IMR-90 (cell line): ENCODE measurements around the gene CHN2. TPM values are rescaled to one million over a fixed set of nuclear protein-coding genes. Genes with fewer than 3 reads are reported as not detected.

Experiments used
- ATAC-seq: fragments of 200-7000 bp; cut with Tn5 transposase; 2 replicates; pipeline ENCODE4 v1.9.1; 2020; ENCODE audit warnings: low read depth, mild to moderate bottlenecking, moderate library complexity
- BruUV-seq: library from RNA; stranded (reverse); fragments of 400-500 nt; replicated peaks from 2 replicates; lab custom pipeline; 2021; lab: Mats Ljungman, UMichigan
- CTCF ChIA-PET: fragments of 300-600 bp; formaldehyde crosslinking; extraction: SDS; loops from one replicate; lab custom pipeline; 2021; ENCODE audit warnings: antibody characterized with exemption; lab: Yijun Ruan, JAX
- POLR2A ChIA-PET: fragments of 300-600 bp; sonication (Branson Sonifier 250); formaldehyde crosslinking; loops from one replicate; lab custom pipeline; 2022; ENCODE audit warnings: antibody characterized with exemption; ENCODE audit not compliant: unreplicated experiment; lab: Charles Lee
- DNase-seq: peaks from one replicate; pipeline ENCODE4 v3.0.0; 2013
- H2AFZ ChIP-seq: replicated peaks from 2 replicates; pipeline ENCODE3; 2013; ENCODE audit warnings: low read length, mild to moderate bottlenecking; ENCODE audit not compliant: poor library complexity
- H2AK5ac ChIP-seq: 2 replicates; pipeline ENCODE4 v1.6.1; 2013; ENCODE audit warnings: low read depth, low read length, inconsistent platforms
- H2AK9ac ChIP-seq: replicated peaks from 2 replicates; pipeline ENCODE3; 2013; ENCODE audit warnings: mild to moderate bottlenecking, low read depth, low read length, moderate library complexity; ENCODE audit not compliant: poor library complexity
- H2BK120ac ChIP-seq: 2 replicates; pipeline ENCODE4 v1.6.1; 2013; ENCODE audit warnings: low read depth, low read length, inconsistent platforms
- H2BK15ac ChIP-seq: 3 replicates; pipeline ENCODE4 v1.6.1; 2013; ENCODE audit warnings: low read depth, low read length, inconsistent platforms
- H2BK20ac ChIP-seq: 2 replicates; pipeline ENCODE4 v1.6.1; 2013; ENCODE audit warnings: low read depth, mild to moderate bottlenecking, inconsistent platforms, low read length, moderate library complexity
- H2BK5ac ChIP-seq: 2 replicates; pipeline ENCODE4 v1.6.1; 2013; ENCODE audit warnings: mild to moderate bottlenecking, low read depth, low read length, inconsistent platforms; ENCODE audit not compliant: poor library complexity, severe bottlenecking
- H3K14ac ChIP-seq: replicated peaks from 2 replicates; pipeline ENCODE4 v1.6.1; 2013; ENCODE audit warnings: low read depth, low read length, inconsistent platforms
- H3K18ac ChIP-seq: 2 replicates; pipeline ENCODE4 v1.6.1; 2013; ENCODE audit warnings: low read depth, low read length, control low read depth
- H3K23ac ChIP-seq: 2 replicates; pipeline ENCODE4 v1.6.1; 2013; ENCODE audit warnings: low read depth, low read length, inconsistent platforms
- H3K27ac ChIP-seq: 2 replicates; pipeline ENCODE4 v1.5.1; 2013; ENCODE audit warnings: mild to moderate bottlenecking, control low read depth, low read length; ENCODE audit not compliant: insufficient read depth
- H3K27me3 ChIP-seq: 2 replicates; pipeline ENCODE4 v1.6.1; 2013; ENCODE audit warnings: low read length; ENCODE audit not compliant: control insufficient read depth, insufficient read depth
- H3K36me3 ChIP-seq: 2 replicates; pipeline ENCODE4 v1.6.1; 2013; ENCODE audit warnings: low read length, mixed read lengths; ENCODE audit not compliant: control insufficient read depth, insufficient read depth
- H3K4ac ChIP-seq: 2 replicates; pipeline ENCODE4 v1.6.1; 2013; ENCODE audit warnings: low read depth, low read length, inconsistent platforms
- H3K4me1 ChIP-seq: 2 replicates; pipeline ENCODE4 v1.6.1; 2013; ENCODE audit warnings: low read length, mixed read lengths; ENCODE audit not compliant: control insufficient read depth, insufficient read depth
- H3K4me2 ChIP-seq: 2 replicates; pipeline ENCODE4 v1.6.1; 2013; ENCODE audit warnings: low read depth, mild to moderate bottlenecking, control low read depth, low read length, moderate library complexity
- H3K4me3 ChIP-seq: 2 replicates; pipeline ENCODE4 v1.5.1; 2013; ENCODE audit warnings: low read depth, mild to moderate bottlenecking, control low read depth, low read length, moderate library complexity; ENCODE audit not compliant: insufficient read depth
- H3K56ac ChIP-seq: 2 replicates; pipeline ENCODE4 v1.6.1; 2013; ENCODE audit warnings: low read length, inconsistent platforms; ENCODE audit not compliant: insufficient read depth; ENCODE audit errors: extremely low read depth
- H3K79me1 ChIP-seq, 2 experiments: 2 replicates each; pipeline ENCODE4 v1.6.1; 2013; ENCODE audit warnings: low read length in 2 of 2, inconsistent platforms in 1 of 2, low read depth in 1 of 2
- H3K9ac ChIP-seq: 2 replicates; pipeline ENCODE4 v1.6.1; 2013; ENCODE audit warnings: low read depth, low read length, control low read depth
- H3K9me1 ChIP-seq: 2 replicates; pipeline ENCODE4 v1.6.1; 2013; ENCODE audit warnings: low read length, inconsistent platforms; ENCODE audit not compliant: insufficient read depth
- H3K9me3 ChIP-seq: 2 replicates; pipeline ENCODE4 v1.6.1; 2013; ENCODE audit warnings: low read length; ENCODE audit not compliant: control insufficient read depth, insufficient read depth
- H4K20me1 ChIP-seq: 2 replicates; pipeline ENCODE4 v1.6.1; 2013; ENCODE audit warnings: low read length, inconsistent platforms; ENCODE audit not compliant: insufficient read depth
- H4K5ac ChIP-seq: 2 replicates; pipeline ENCODE4 v1.6.1; 2013; ENCODE audit warnings: mild to moderate bottlenecking, low read depth, low read length, control low read depth
- H4K8ac ChIP-seq, 2 experiments: 2 replicates each; pipeline ENCODE4 v1.6.1; 2013; ENCODE audit warnings: low read depth in 2 of 2, low read length in 2 of 2, control low read depth in 1 of 2, inconsistent platforms in 1 of 2
- H4K91ac ChIP-seq: 2 replicates; pipeline ENCODE4 v1.6.1; 2013; ENCODE audit warnings: low read depth, low read length, inconsistent platforms; ENCODE audit not compliant: insufficient read depth
- BHLHE40 ChIP-seq: fragments of 150-350 bp; IDR thresholded peaks from 2 replicates; pipeline ENCODE4 v1.6.1; 2016; ENCODE audit warnings: mild to moderate bottlenecking, low read depth, low read length
- RCOR1 ChIP-seq: IDR thresholded peaks from 2 replicates; pipeline ENCODE4 v1.6.1; 2012; ENCODE audit warnings: mild to moderate bottlenecking, low read length, improper control_type of control experiment; ENCODE audit not compliant: insufficient replicate concordance
- SMC3 ChIP-seq: fragments of 150-350 bp; IDR thresholded peaks from 2 replicates; pipeline ENCODE4 v1.6.1; 2016; ENCODE audit warnings: low read depth, mild to moderate bottlenecking, antibody characterized with exemption, low read length, moderate library complexity
- WGBS, 2 experiments: methylation state at CpG; one replicate each; pipeline versions ENCODE4 v1.1.5 to v1.1.7; 2013; ENCODE audit warnings: missing lambda C conversion rate in 2 of 2; ENCODE audit not compliant: insufficient read length in 1 of 2; ENCODE audit errors: extremely low coverage in 2 of 2; 5-methylcytosine and 5-hydroxymethylcytosine counted together
- dilution Hi-C: fragments of 300-500 bp; cut with HindIII; formaldehyde crosslinking; loops from one replicate; pipeline ENCODE4 v1.14.3; 2018; ENCODE audit warnings: low sequenced_read_pairs; ENCODE audit not compliant: unreplicated experiment
- in situ Hi-C: fragments of 300-500 bp; cut with MboI; formaldehyde crosslinking; loops from 3 replicates; pipeline ENCODE4 v1.14.3; 2019; ENCODE audit warnings: low sequenced_read_pairs, inconsistent platforms, mixed read lengths
- intact Hi-C: fragments of 100-400 bp; cut with micrococcal nuclease; formaldehyde crosslinking; loops from 2 replicates; pipeline ENCODE4 v1.10.0; 2022
- polyA plus RNA-seq, 3 experiments: library from polyadenylated mRNA; depleted of rRNA; stranded (reverse); fragments of >200 nt; gene quantifications; 2 replicates each; pipeline ENCODE4 v1.2.3, GENCODE V29; 2012; ENCODE audit warnings: low replicate concordance in 1 of 3
- total RNA-seq: library from RNA; depleted of rRNA; stranded (reverse); fragments of >200 nt; gene quantifications from 2 replicates; pipeline ENCODE4 v1.2.3, GENCODE V29; 2012

Gene CHN2
- total and polyA plus RNA-seq, 2 of the 4 experiments (the other 2 are of a cell fraction), result not detected

DNA sequence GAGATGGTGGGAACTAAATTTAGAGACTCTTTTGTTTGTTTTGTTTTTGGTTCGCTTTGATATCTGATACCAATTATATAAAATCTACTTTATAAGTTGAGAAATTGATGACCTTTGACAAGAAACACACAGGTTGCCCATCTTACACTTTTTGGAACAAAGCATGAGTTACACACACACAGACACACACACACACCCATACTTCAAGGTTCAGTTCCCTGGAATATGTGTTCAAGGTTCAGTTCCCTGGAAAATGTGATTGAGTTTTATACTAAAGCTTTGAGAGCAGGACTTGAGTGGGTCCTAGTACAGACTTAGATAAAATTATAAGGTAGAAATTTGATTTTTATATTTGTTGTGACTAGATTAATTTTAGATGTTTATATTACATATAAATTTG, 234.8 kb downstream of the CHN2 start:
- dilution Hi-C loops (no loop called here), intact Hi-C loops (no loop called here), in situ Hi-C loops (no loop called here)
- DNase-seq (no peak), ATAC-seq (no peak)
- Histone ChIP-seq H4K8ac (no peak overlapping the region), H3K14ac (no peak overlapping the region), H3K27ac (no peak overlapping the region), H3K4ac (no peak overlapping the region), H3K4me3 (no peak overlapping the region), H3K9me1 (no peaks in the 10 kb centered on the region), H2BK15ac (no peak overlapping the region), H2AFZ (no peak overlapping the region), H2AK5ac (no peak overlapping the region), H2AK9ac (no peak overlapping the region), H2BK20ac (no peak overlapping the region), H3K18ac (no peak overlapping the region), H4K20me1 (no peaks in the 10 kb centered on the region), H3K9me3 (no peaks in the 10 kb centered on the region), H4K91ac (no peak overlapping the region), H2BK5ac (no peak overlapping the region), H3K56ac (no peak overlapping the region), H2BK120ac (no peak overlapping the region), H3K36me3 (no peaks in the 10 kb centered on the region), H3K79me1 (no peaks in the 10 kb centered on the region), H4K5ac (no peak overlapping the region), H3K9ac (no peak overlapping the region), H3K23ac (no peak overlapping the region), H3K4me1 (no peaks in the 10 kb centered on the region), H3K27me3 (no peaks in the 10 kb centered on the region), H3K4me2 (no peak overlapping the region)
- WGBS, 2 experiments, result no CpG with 5 or more reads among the region's 1 CpG
- ChIA-PET POLR2A (no interaction called here), CTCF (no interaction called here)
- TF ChIP-seq SMC3 (no peak), RCOR1 (no peak), BHLHE40 (no peak)
- BruUV-seq, result no TSS peak
